GM19043 (cell line): Measurements from ENCODE around the gene EDA.
"Not testable (repeated sequence)": the region's sequence is repeated elsewhere in the genome, so short reads cannot be mapped to it uniquely, and the experiment has no call there.

ENCODE experiments used
- ATAC-seq: cut with Tn5 transposase; IDR thresholded peaks from one replicate; pipeline ENCODE4 v1.9.1; 2021; ENCODE audit warnings: low read depth; ENCODE audit not compliant: unreplicated experiment

Gene EDA

GRCh38 chrX:69932323-69932722 is 316.4 kb downstream of the EDA start:
- ATAC-seq = no peak

- no peak for ATAC-seq
Observed at GRCh38 chrX:69948276-69948797, 332.4 kb downstream of the EDA start.

GRCh38 chrX:69951753-69952152 is 335.8 kb downstream of the EDA start:
- ATAC-seq = no peak

- ATAC-seq = no peak
Observed at GRCh38 chrX:69959712-69960111, 343.8 kb downstream of the EDA start.

GRCh38 chrX:69961365-69962072 is 345.6 kb downstream of the EDA start:
- ATAC-seq = no peak

- ATAC-seq = no peak
Observed at GRCh38 chrX:69968950-69969349, 353.0 kb downstream of the EDA start.

- no peak for ATAC-seq
Observed at GRCh38 chrX:69969460-69969859, 353.5 kb downstream of the EDA start.

GRCh38 chrX:69987691-69988090 is 371.8 kb downstream of the EDA start:
- ATAC-seq = no peak

- no peak for ATAC-seq
Observed at GRCh38 chrX:69988955-69989394, 373.1 kb downstream of the EDA start.

GRCh38 chrX:69991685-69992084 is 375.8 kb downstream of the EDA start:
- no peak for ATAC-seq

- no peak for ATAC-seq
Observed at GRCh38 chrX:69993494-69993893, 377.6 kb downstream of the EDA start.

GRCh38 chrX:69995362-69996112 is 379.6 kb downstream of the EDA start:
- no peak for ATAC-seq

- ATAC-seq = no peak
Observed at GRCh38 chrX:69996113-69996468, 380.2 kb downstream of the EDA start.

GRCh38 chrX:69998299-69998698 is 382.4 kb downstream of the EDA start:
- not testable (repeated sequence) for ATAC-seq

GRCh38 chrX:70001269-70001668 is 385.4 kb downstream of the EDA start:
- no peak for ATAC-seq

GRCh38 chrX:70001708-70002341 is 385.9 kb downstream of the EDA start:
- no peak for ATAC-seq

GRCh38 chrX:70007946-70008345 is 392.0 kb downstream of the EDA start:
- no peak for ATAC-seq

GRCh38 chrX:70009049-70009448 is 393.1 kb downstream of the EDA start:
- ATAC-seq = no peak

- ATAC-seq = no peak
Observed at GRCh38 chrX:70009970-70010369, 394.1 kb downstream of the EDA start.

GRCh38 chrX:70012756-70013155 is 396.8 kb downstream of the EDA start:
- no peak for ATAC-seq
